Esophagus muscularis mucosa (tissue), 4 donors: ENCODE results near the gene L3MBTL2.

Experiments
- CTCF ChIP-seq, 3 experiments: fragments of 200-600 bp in 2 of 3; fragments of 450-650 bp in 1 of 3; sonication (generic) in 2 of 3; IDR thresholded peaks; one replicate each; pipeline ENCODE4 v1.5.1; 2017 to 2019; ENCODE audit warnings: antibody characterized with exemption in 3 of 3, mild to moderate bottlenecking in 2 of 3, moderate library complexity in 1 of 3
- EP300 ChIP-seq: sonication (generic); formaldehyde crosslinking; IDR thresholded peaks from one replicate; pipeline ENCODE4 v1.6.1; 2017; ENCODE audit warnings: antibody characterized with exemption
- POLR2A ChIP-seq: fragments of 450-650 bp; IDR thresholded peaks from one replicate; pipeline ENCODE4 v1.6.1; 2017; ENCODE audit warnings: antibody characterized with exemption, moderate library complexity, mild to moderate bottlenecking, low read depth
- POLR2AphosphoS5 ChIP-seq, 2 donors: sonication (generic); formaldehyde crosslinking; IDR thresholded peaks; one replicate each; pipeline ENCODE4 v1.6.1; 2017; ENCODE audit warnings: antibody characterized with exemption in 2 of 2

DNA sequence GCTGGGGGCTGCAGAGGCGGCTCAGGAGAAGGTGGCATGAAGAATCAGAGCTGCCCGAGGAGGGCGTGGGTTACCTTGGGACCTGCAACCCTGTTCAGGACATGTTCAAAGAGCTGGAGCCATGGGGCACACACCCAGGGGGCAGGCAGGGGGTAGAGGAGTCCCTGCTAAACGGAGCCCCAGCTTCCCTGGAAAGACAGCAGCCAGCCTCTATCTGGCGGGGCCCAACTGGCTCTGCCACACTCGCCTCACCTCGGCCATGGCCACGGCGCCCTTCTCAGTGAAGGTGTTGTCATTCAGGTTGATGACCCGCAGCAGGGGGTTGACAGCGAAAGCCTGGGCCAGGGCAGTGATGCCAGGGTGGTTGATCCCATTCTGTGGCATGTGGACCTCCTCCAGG, 52.6 kb downstream of the L3MBTL2 start:
- no peak for TF ChIP-seq CTCF (IDR thresholded peaks at IDR 0.05)
- no peak for TF ChIP-seq EP300
- no peak for TF ChIP-seq POLR2A
- TF ChIP-seq POLR2AphosphoS5 (IDR thresholded peaks at IDR 0.05) = no peak
